Choroid plexus epithelial cell (primary cell): ENCODE results near the gene IGSF9B.

Source experiments
- DNase-seq: peaks from one replicate; pipeline ENCODE4 v3.0.0-alpha.2; 2010; ENCODE audit warnings: low read depth
- H3K4me3 ChIP-seq: 2 replicates; pipeline ENCODE4 v1.5.1; 2011; ENCODE audit warnings: low read depth, mild to moderate bottlenecking, control low read depth, low read length, moderate library complexity
- CTCF ChIP-seq: conservative IDR thresholded peaks from 2 replicates; pipeline ENCODE4 v1.5.1; 2011; ENCODE audit warnings: low read depth, mild to moderate bottlenecking, control low read depth, inconsistent platforms, low read length, moderate library complexity

The IGSF9B gene

GRCh38 chr11:133975488-133975849, 18.7 kb upstream of the IGSF9B start:
- no peak overlapping the region for H3K4me3 ChIP-seq
- no peak for DNase-seq
- no peak for TF ChIP-seq CTCF

GRCh38 chr11:133974836-133975487, 18.2 kb upstream of the IGSF9B start:
- DNase-seq, result no peak
- H3K4me3 ChIP-seq, result no peak overlapping the region
- no peak for TF ChIP-seq CTCF

- no peak for TF ChIP-seq CTCF
- DNase-seq, result no peak
- no peak overlapping the region for H3K4me3 ChIP-seq
These were observed 15.1 kb upstream of the IGSF9B start for GRCh38 chr11:133971881-133972280.

GRCh38 chr11:133969112-133969511, 12.3 kb upstream of the IGSF9B start:
- DNase-seq, result no peak
- no peak overlapping the region for H3K4me3 ChIP-seq
- no peak for TF ChIP-seq CTCF

GRCh38 chr11:133968300-133968699, 11.5 kb upstream of the IGSF9B start:
- no peak for TF ChIP-seq CTCF
- H3K4me3 ChIP-seq, result no peak overlapping the region
- no peak for DNase-seq

- DNase-seq, result no peak
- no peak overlapping the region for H3K4me3 ChIP-seq
- no peak for TF ChIP-seq CTCF
These were observed 11.0 kb upstream of the IGSF9B start for GRCh38 chr11:133967599-133968238.
